ENCODE data around the gene CHST6. TPM values are rescaled to one million over a fixed set of nuclear protein-coding genes. Genes with fewer than 3 reads are reported as not detected.

CHST6 gene
- total and polyA plus RNA-seq, 10 of the 15 experiments (the other 5 are each of a cell fraction or from before 2014, with no cell fraction given): 0.14 to 2.5 (median 0.51) TPM

DNA sequence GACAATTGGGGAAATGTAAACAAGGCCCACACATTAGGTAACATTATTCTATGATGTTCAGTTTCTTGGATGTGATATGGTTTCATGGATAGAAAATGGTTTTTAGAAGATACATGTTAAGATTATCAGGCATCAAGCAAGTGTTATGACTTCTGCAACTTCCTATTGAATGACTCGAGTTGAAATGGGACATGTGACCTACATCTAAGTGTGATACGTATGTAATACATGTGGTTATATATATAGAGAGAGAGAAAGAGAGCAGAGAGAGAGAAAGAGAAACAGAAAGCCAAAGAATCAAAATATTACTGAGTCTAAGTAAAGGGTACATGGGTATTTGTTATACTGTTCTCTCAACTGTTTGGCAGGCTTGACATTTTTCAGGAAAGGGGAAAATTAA lies 32.4 kb downstream of the CHST6 start (continued):
- TF ChIP-seq SIX5 (IDR thresholded peaks at IDR 0.05; ENCODE audit: low read depth, low read length, severe bottlenecking) (no peak), PAX5 (IDR thresholded peaks at IDR 0.05; ENCODE audit: borderline replicate concordance, low read depth, low read length) (no peak)

DNA sequence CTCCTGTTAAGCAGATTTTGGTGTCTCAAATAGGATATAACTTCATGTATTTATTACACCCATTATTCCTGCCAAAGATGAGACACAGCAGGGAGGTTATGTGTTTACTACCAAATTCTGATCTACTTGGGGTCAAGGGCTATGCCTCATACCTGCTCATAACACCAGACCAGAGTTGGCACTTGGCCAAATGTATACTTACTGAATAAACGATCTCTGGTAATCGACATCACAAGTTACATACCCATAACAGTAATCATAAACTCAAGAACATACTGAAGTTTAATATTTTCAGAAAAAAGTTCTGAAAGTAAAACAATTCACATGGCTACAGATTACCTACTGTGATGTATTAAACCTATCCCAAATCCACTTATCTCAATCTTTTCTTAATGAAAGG lies 33.7 kb downstream of the CHST6 start:
- ATAC-seq (no peak), DNase-seq (ENCODE audit: low read depth, low spot score) (no peak), FAIRE-seq (no peak)
- Histone ChIP-seq H2AFZ (ENCODE audit: control insufficient read depth, low read depth, low read length) (no peak overlapping the region), H3K9me3 (replicated peaks; ENCODE audit: control insufficient read depth, insufficient read depth, low read length) (no peaks in the 10 kb centered on the region), H3K4me2 (ENCODE audit: control insufficient read depth, insufficient read depth) (peak overlapping the region; percentile 82), H3K4me1 (ENCODE audit: control insufficient read depth, insufficient read depth, low read length) (peaks cover 6% of the 10 kb centered on the region), H3K27me3 (replicated peaks in 1 of 2; ENCODE audit: control insufficient read depth in 2 of 2, insufficient read depth in 2 of 2, low read length in 1 of 2) (no peaks in the 10 kb centered on the region), H3K36me3 (ENCODE audit: control insufficient read depth in 2 of 2, insufficient read depth in 2 of 2, low read length in 1 of 2) (peaks cover 0 to 2% of the 10 kb centered on the region in 2 experiments; a peak in 2 of 4 replicates), H4K20me1 (ENCODE audit: control insufficient read depth, insufficient read depth) (no peaks in the 10 kb centered on the region), H3K79me2 (ENCODE audit: control insufficient read depth, insufficient read depth, low read length) (peaks cover 58% of the 10 kb centered on the region), H3K9ac (ENCODE audit: control insufficient read depth, insufficient read depth, low read length) (no peak overlapping the region), H3K27ac (ENCODE audit: control insufficient read depth, insufficient read depth) (peak overlapping the region; percentile 18; the same call in 1 of the 2 replicates), H3K4me3 (peak overlapping the region; percentile 15; the same call in 1 of the 2 replicates)
- SMC1A ChIA-PET (ENCODE audit: uncharacterized antibody, unreplicated experiment): no interaction called here
- BruUV-seq (replicated peaks): no TSS peak
- POLR2A ChIA-PET: no interaction called here
- TF ChIP-seq SMAD1 (IDR thresholded peaks at IDR 0.05; ENCODE audit: low read depth, partially characterized antibody) (peak; percentile 41), STAT1 (conservative IDR thresholded peaks at IDR 0.05) (no peak)
- RAD21 ChIA-PET (ENCODE audit: unreplicated experiment): no interaction called here
- intact Hi-C loops (cut with micrococcal nuclease; ENCODE audit: unreplicated experiment): loop anchor here (5.0 kb wide), 2 partner anchors 39 to 91 kb away; no protein-coding TSS in a partner anchor
- 100% methylated on average over 2 of the region's 2 CpGs for WGBS (ENCODE audit: insufficient coverage, insufficient replicate concordance, low lambda C conversion rate, missing lambda C conversion rate)
- in situ Hi-C loops (cut with MboI): loop anchor here (10.0 to 25.0 kb wide), 2 partner anchors 163 to 1726 kb away; partner anchors contain the start of genes ADAT1, MON1B and SYCE1L
- CTCF ChIA-PET: no interaction called here

DNA sequence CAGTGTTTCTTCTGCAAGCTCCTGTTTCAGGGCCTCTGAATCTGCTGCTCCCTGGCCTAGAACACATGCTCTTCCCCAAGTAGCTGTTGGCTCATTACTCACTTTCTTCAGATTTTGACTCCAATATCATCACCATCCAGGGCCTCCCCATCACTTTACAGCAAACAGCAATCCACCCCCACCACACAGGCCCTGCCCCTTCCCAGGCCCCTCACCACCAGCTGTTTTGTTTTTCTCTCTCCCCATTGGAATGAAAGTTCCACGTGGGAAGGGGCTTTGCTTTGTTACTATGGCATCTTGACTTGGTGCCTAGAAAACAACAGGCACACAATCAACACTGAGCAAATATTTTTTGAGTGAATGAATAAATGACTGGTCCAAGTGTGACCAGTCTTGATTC lies 34.8 kb downstream of the CHST6 start:
- in situ Hi-C loops (cut with MboI): loop anchor here (10.0 to 25.0 kb wide), 2 partner anchors 164 to 1727 kb away; partner anchors contain the start of genes ADAT1, MON1B and SYCE1L

More for the DNA sequence above, 34.8 kb downstream of the CHST6 start:
- RAD21 ChIA-PET (ENCODE audit: unreplicated experiment): no interaction called here
- no peak for FAIRE-seq
- intact Hi-C loops (cut with micrococcal nuclease; ENCODE audit: unreplicated experiment): loop anchor here (5.0 kb wide), 2 partner anchors 38 to 92 kb away; no protein-coding TSS in a partner anchor
- DNase-seq (ENCODE audit: low read depth, low spot score): no peak
- BruUV-seq (replicated peaks): no TSS peak
- no peak overlapping the region for H2AFZ ChIP-seq (ENCODE audit: control insufficient read depth, low read depth, low read length)
- H3K27me3 ChIP-seq (replicated peaks in 1 of 2; ENCODE audit: control insufficient read depth in 2 of 2, insufficient read depth in 2 of 2, low read length in 1 of 2): no peaks in the 10 kb centered on the region
- no peak overlapping the region for H3K4me2 ChIP-seq (ENCODE audit: control insufficient read depth, insufficient read depth)
- H3K27ac ChIP-seq (ENCODE audit: control insufficient read depth, insufficient read depth): no peak overlapping the region
- TF ChIP-seq SIN3A (IDR thresholded peaks at IDR 0.05; ENCODE audit: low read depth, low read length): no peak
- no peak for TF ChIP-seq TAF1 (IDR thresholded peaks at IDR 0.05; ENCODE audit: borderline replicate concordance, low read depth, low read length)
- no peak for TF ChIP-seq HDAC6 (IDR thresholded peaks at IDR 0.05; ENCODE audit: unreplicated experiment)
- WGBS (ENCODE audit: insufficient coverage, insufficient replicate concordance, low lambda C conversion rate, missing lambda C conversion rate): 100% methylated on average over 1 of the region's 1 CpG
- H3K4me1 ChIP-seq (ENCODE audit: control insufficient read depth, insufficient read depth, low read length): peaks cover 6% of the 10 kb centered on the region
- no peak overlapping the region for H3K4me3 ChIP-seq
- H3K36me3 ChIP-seq (ENCODE audit: control insufficient read depth in 2 of 2, insufficient read depth in 2 of 2, low read length in 1 of 2): peaks cover 0 to 2% of the 10 kb centered on the region in 2 experiments; a peak in 2 of 4 replicates
- H3K9ac ChIP-seq (ENCODE audit: control insufficient read depth, insufficient read depth, low read length): no peak overlapping the region
- no peak for ATAC-seq
- SMC1A ChIA-PET (ENCODE audit: uncharacterized antibody, unreplicated experiment): interaction anchor here (0.8 to 0.9 kb wide), 2 partner anchors 27 to 33 kb away, joined by 3 to 5 read pairs; partner anchors contain the start of gene CFDP1
- CTCF ChIA-PET: no interaction called here
- H4K20me1 ChIP-seq (ENCODE audit: control insufficient read depth, insufficient read depth): no peaks in the 10 kb centered on the region
- POLR2A ChIA-PET: no interaction called here
- peaks cover 60% of the 10 kb centered on the region for H3K79me2 ChIP-seq (ENCODE audit: control insufficient read depth, insufficient read depth, low read length)
- no peaks in the 10 kb centered on the region for H3K9me3 ChIP-seq (replicated peaks; ENCODE audit: control insufficient read depth, insufficient read depth, low read length)

Measured in GM12878 (cell line).